Measurements from ENCODE around the gene FNDC1. TPM values are rescaled to one million over a fixed set of nuclear protein-coding genes. Genes with fewer than 3 reads are reported as not detected.
A peak's percentile ranks its signal among the peaks of the same experiment; 100 is the strongest.

The FNDC1 gene
- polyA plus RNA-seq, 3 donors from 2014 or later: not detected

DNA sequence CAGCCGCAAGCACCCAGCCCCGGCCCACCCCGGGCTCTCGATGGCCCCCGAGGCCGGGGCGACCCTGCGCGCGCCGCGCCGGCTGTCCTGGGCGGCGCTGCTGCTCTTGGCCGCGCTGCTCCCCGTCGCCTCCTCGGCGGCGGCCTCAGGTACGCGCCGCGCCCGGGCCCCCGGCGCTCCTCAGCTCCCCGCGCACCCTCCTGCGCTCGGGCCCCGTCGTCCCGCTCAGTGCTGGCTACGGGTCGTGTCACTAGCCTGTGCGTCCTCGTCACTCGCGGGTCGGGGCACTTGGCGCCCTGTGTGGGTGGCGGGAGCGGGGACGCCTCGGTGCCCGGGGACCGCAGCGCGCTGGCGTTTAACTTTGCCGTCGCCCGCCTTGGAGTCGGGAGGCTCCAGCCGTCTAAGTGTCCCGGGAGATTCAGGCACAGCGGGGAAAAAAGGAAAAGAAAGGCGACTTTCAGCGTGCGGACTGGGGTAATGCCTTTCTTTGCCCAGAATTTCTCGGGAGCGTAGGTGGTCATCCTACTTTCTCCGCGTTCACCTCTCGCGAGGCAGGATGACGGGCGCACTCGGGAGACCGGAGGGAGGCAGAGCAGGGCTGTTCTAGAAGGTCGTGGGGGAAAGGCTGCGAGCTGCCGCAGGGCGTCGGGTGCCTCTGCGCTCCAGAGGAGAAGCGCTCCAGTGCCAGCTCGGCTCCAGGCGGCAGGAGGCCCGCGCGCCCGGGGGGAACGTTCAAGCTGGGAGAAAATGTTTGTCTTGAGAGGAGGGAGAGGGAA is 545 bp downstream of the FNDC1 start:
- Mint-ChIP-seq H3K27ac (no peak overlapping the region), H3K4me3 (peak overlapping the region in 4 of 5 donors; percentile 21 to 56 (median 38)), H3K36me3 (no peaks in the 10 kb centered on the region), H3K4me1 (peaks cover 11 to 23% of the 10 kb centered on the region in 2 donors), H3K9me3 (no peaks in the 10 kb centered on the region), H3K27me3 (ENCODE audit: low read depth in 3 of 3) (peaks cover 16 to 31% (median 27%) of the 10 kb centered on the region in 3 donors)
- DNase-seq: no peak

DNA sequence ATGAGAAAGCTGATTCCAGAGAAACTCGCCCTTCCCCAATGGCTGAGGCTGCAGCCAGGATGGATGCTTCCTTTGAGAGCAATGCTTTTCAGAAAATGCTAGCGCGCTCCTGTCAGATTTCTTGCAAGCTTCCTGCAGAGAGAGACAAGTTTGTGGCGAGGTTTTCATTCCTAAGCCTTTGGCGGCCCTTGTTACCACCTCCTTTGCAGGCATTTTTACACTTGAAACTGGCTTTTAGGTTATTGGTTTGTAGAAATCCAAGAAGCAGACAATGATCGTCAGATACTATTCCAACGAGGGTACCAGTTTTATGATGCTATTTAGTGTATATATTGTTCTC is 1.1 kb downstream of the FNDC1 start:
- Mint-ChIP-seq H3K27ac (no peak overlapping the region), H3K36me3 (no peaks in the 10 kb centered on the region), H3K4me3 (peak overlapping the region in 4 of 5 donors; percentile 21 to 56 (median 38)), H3K27me3 (ENCODE audit: low read depth in 3 of 3) (peaks cover 14 to 29% (median 27%) of the 10 kb centered on the region in 3 donors), H3K9me3 (no peaks in the 10 kb centered on the region), H3K4me1 (peaks cover 11 to 23% of the 10 kb centered on the region in 2 donors)
- DNase-seq: no peak

DNA sequence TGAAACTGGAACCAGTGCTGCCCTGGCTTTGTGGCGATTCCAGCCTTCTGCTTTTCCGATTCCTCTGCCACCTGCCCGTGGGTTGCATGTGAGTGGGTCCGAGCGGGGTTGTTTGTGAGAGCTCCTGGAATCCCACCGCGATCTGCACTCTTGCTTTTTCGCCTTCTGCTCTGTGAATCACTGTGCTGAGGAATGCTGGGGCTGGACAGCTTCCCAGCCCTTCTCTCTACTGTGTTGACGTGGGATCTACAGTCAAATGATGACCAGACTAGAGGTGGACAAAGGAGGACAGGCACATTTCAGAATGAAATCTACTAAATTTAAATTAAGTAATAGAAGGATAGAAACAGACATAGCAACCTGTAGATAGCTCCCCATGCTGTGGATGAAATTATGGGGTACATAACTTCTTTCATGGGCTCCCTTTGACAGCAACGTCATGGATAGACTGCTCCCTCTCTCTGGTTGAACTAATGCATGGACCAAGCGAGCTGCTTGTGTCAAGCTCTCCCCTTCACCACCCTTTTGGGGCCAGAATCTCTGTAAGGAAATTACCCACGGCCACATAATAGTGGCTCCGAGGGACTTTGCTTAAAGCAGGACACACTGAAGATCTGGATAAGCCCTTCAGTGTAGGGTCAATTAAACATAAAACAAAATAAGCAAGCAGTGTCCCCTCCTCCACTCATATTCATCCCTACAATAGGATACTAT is 2.0 kb downstream of the FNDC1 start:
- H3K36me3 Mint-ChIP-seq: no peaks in the 10 kb centered on the region
- H3K9me3 Mint-ChIP-seq: no peaks in the 10 kb centered on the region
- peak overlapping the region in 4 of 5 donors; percentile 25 to 60 (median 55) for H3K4me3 Mint-ChIP-seq
- peaks cover 11 to 29% (median 23%) of the 10 kb centered on the region in 3 donors for H3K27me3 Mint-ChIP-seq (ENCODE audit: low read depth in 3 of 3)
- H3K4me1 Mint-ChIP-seq: peaks cover 11 to 23% of the 10 kb centered on the region in 2 donors
- DNase-seq: no peak
- H3K27ac Mint-ChIP-seq: no peak overlapping the region

DNA sequence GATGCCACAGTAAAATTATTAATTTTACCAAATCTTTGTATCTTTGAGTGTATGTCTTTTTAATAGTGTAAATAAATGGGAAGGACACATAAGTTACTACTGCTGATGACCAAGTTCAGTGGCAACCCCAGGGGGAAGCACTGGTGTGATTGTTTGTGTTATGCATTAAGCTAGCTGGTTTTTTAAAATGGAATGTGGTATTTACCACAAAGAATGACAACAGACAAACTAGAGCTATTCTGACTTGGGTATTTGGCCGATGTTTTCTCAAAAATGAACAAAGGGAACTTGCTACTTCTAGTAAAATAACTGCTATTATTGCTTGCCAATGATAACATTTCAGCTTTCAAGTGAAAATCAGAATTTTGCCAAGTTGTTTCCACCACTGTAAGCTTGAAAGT is 2.9 kb downstream of the FNDC1 start:
- Mint-ChIP-seq H3K4me1 (peaks cover 11 to 23% of the 10 kb centered on the region in 2 donors), H3K36me3 (no peaks in the 10 kb centered on the region), H3K4me3 (no peak overlapping the region), H3K27ac (no peak overlapping the region), H3K9me3 (no peaks in the 10 kb centered on the region), H3K27me3 (ENCODE audit: low read depth in 3 of 3) (peaks cover 11 to 27% (median 18%) of the 10 kb centered on the region in 3 donors)
- no peak for DNase-seq

DNA sequence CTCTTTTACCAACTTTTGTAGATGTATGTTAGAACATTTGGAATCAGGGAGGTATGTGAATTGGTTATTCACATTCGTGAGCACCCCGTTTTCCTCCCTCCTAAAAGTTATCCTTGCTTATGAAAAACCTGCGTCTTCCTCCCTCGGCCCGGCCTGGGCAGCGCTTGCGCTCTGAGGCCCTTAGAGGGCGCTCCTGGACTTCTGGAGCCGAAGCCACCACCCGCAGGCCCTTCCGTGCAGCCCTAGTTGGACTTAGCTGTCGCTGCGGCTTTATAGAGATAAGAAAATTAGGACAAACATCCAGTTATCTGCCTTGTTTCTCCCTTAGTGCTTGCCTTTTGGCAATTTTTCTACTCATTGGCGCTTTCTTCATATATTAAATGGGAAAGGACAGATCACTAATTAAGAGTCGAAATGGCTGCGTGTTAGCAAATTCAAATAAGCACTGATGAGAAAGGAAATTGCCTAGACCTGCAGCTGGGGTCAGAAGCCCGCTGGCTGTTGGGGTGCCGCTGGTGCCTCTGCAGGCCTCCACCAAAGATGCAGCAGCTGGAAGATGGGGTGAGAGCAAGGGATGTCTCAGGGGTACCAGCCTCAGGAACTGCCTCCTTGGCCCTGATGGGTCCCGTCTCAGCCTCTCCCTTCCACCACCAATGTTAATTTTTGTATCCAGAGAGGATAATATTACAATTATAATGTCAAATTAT is 5.2 kb downstream of the FNDC1 start:
- peak; percentile 50 to 60 (median 60) for DNase-seq
- Mint-ChIP-seq H3K4me3 (peak overlapping the region in 3 of 5 donors; percentile 20 to 34 (median 28)), H3K27me3 (ENCODE audit: low read depth in 3 of 3) (peaks cover 5 to 22% (median 10%) of the 10 kb centered on the region in 3 donors), H3K27ac (no peak overlapping the region), H3K36me3 (no peaks in the 10 kb centered on the region), H3K4me1 (peaks cover 6 to 16% of the 10 kb centered on the region in 2 donors), H3K9me3 (no peaks in the 10 kb centered on the region)

DNA sequence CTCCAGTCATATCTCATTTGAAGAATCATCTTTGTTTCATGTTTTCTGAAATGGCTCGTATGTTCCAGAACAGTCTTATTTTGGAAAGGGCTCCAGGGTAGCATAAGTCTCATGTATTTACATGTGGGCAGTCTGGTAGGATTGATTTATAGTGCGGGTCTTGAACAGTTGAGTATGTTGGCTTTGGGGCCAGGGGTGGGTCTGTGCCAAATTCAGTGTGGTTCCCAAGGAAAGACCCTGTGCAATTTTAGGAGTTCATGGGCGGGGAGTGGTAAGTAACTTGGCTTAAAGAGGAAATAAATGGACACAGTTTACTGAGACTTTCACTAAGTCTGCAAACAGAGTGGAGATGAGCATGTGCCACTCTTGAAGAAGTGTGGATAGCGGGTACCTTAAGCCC is 7.7 kb downstream of the FNDC1 start:
- Mint-ChIP-seq H3K27me3 (ENCODE audit: low read depth in 3 of 3) (peaks cover 6 to 15% (median 7%) of the 10 kb centered on the region in 3 donors), H3K4me3 (no peak overlapping the region), H3K36me3 (no peaks in the 10 kb centered on the region)

DNA sequence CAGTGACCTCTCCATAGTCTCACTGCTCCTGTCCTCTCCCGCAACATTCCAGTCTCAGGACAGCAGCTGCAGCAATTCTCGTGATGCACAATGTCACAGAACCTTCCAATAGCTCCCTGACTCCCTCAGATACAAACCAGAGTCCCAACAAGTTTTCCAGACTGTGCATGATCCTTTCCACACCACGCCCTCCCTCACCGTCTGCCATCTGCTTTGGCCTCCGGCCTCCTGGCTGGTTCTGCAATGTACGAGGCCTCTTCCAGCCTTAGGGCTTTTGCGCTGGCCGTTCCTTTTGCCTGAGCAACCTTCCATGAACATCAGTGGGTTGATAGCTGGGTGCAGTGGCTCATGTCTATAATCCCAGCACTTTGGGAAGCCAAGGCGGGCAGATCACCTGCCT is 9.6 kb downstream of the FNDC1 start:
- H3K9me3 Mint-ChIP-seq: no peaks in the 10 kb centered on the region
- H3K36me3 Mint-ChIP-seq: no peaks in the 10 kb centered on the region
- H3K4me3 Mint-ChIP-seq: no peak overlapping the region
- H3K27ac Mint-ChIP-seq: no peak overlapping the region
- H3K4me1 Mint-ChIP-seq: peaks cover 4 to 6% of the 10 kb centered on the region in 2 donors
- DNase-seq: no peak
- peaks cover 6 to 14% (median 8%) of the 10 kb centered on the region in 3 donors for H3K27me3 Mint-ChIP-seq (ENCODE audit: low read depth in 3 of 3)

More for the DNA sequence above, 7.7 kb downstream of the FNDC1 start:
- Mint-ChIP-seq H3K4me1 (peaks cover 4 to 6% of the 10 kb centered on the region in 2 donors), H3K27ac (no peak overlapping the region), H3K9me3 (no peaks in the 10 kb centered on the region)
- DNase-seq: no peak

DNA sequence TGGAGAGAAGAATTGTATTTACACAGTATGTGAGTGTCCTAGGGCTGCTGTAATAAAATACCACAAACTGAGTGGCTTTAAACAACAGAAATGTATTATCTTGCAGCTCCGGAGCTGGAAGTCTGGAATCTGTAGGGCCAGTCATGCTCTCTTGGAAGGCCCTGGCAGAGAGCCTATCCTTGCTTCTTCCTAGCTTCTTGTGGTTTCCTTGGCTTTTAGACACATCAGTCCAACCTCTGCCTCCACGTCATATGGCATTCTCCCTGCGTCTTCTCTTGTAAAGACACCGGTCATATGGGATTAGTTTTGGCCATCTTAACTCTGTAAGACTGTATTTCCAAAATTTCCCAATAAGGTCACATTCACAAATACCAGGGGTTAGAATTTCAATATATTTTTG is 10.8 kb downstream of the FNDC1 start:
- Mint-ChIP-seq H3K36me3 (no peaks in the 10 kb centered on the region), H3K27ac (no peak overlapping the region), H3K4me1 (no peaks in the 10 kb centered on the region), H3K4me3 (no peak overlapping the region), H3K9me3 (no peaks in the 10 kb centered on the region), H3K27me3 (ENCODE audit: low read depth in 3 of 3) (peaks cover 0 to 18% (median 8%) of the 10 kb centered on the region in 3 donors)
- DNase-seq: no peak

DNA sequence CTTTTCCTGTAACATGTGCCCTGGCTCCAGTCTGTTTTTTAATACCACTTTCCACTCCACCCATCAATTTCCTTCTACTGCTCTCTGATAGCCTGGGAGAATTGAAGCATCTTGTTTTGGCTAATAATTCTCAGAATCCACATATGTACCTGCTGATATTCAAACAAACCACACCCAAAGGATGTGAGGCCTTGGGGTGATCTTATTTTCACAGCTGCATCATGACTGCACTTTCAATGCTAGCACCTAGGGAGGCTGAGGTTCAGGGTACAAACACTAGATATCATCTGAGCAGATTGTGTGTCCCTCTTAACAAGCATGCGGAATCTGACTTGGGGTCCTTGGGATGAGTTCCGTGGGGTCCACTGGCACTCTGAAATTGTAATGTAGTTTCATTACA is 12.7 kb downstream of the FNDC1 start:
- DNase-seq: no peak
- no peak overlapping the region for H3K4me3 Mint-ChIP-seq
- H3K4me1 Mint-ChIP-seq: no peaks in the 10 kb centered on the region
- no peaks in the 10 kb centered on the region for H3K36me3 Mint-ChIP-seq
- no peak overlapping the region for H3K27ac Mint-ChIP-seq
- peaks cover 0 to 15% (median 12%) of the 10 kb centered on the region in 3 donors for H3K27me3 Mint-ChIP-seq (ENCODE audit: low read depth in 3 of 3)
- peaks cover 0 to 5% (median 0%) of the 10 kb centered on the region in 6 donors for H3K9me3 Mint-ChIP-seq

DNA sequence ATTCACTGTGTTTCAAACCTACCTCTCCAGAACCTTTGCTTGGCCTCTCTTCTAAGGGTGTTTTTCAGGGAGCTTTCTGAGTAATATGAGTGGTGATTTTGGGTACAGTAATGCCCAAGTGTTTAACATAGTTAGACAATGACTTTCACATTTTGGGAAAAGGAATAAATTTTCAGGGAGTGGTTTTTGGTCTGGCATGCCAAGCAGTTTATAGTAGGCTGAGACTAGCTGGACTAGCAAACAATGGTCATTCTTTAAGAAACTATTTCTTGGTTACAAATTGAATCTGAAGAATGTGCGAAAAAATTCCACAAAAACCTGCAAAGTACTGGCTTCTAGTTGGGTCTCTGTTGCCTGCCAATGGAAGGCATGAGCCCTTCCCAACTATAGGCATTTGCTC is 15.4 kb downstream of the FNDC1 start:
- no peak for DNase-seq
- peaks cover 1 to 19% (median 7%) of the 10 kb centered on the region in 3 donors for H3K27me3 Mint-ChIP-seq (ENCODE audit: low read depth in 3 of 3)
- peaks cover 0 to 5% (median 0%) of the 10 kb centered on the region in 6 donors for H3K9me3 Mint-ChIP-seq
- H3K27ac Mint-ChIP-seq: no peak overlapping the region
- H3K36me3 Mint-ChIP-seq: no peaks in the 10 kb centered on the region
- no peaks in the 10 kb centered on the region for H3K4me1 Mint-ChIP-seq
- H3K4me3 Mint-ChIP-seq: no peak overlapping the region

DNA sequence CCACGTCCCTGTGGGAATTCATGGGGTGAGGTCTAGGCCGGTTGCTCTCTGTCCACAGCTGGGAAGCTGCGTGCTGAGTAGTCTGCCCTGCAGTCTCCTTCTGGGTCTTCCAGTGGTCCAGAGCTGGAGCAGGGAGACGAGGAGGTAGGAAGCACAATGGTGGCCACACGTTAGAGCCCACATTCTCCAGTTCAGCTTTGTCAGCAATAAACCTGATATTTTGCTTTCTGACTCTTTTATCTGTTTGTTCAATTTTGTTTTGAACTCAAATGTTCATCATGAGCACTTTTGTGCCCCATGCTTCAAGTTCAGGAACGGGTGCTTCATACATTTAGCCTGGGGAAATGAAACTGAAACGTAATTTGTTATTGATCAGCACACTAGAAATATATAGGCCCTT is 21.3 kb downstream of the FNDC1 start:
- Mint-ChIP-seq H3K27me3 (ENCODE audit: low read depth in 3 of 3) (peaks cover 1 to 8% (median 4%) of the 10 kb centered on the region in 3 donors), H3K9me3 (peaks cover 0 to 5% (median 0%) of the 10 kb centered on the region in 6 donors), H3K36me3 (no peaks in the 10 kb centered on the region), H3K4me3 (no peak overlapping the region), H3K27ac (no peak overlapping the region), H3K4me1 (no peaks in the 10 kb centered on the region)
- no peak for DNase-seq

DNA sequence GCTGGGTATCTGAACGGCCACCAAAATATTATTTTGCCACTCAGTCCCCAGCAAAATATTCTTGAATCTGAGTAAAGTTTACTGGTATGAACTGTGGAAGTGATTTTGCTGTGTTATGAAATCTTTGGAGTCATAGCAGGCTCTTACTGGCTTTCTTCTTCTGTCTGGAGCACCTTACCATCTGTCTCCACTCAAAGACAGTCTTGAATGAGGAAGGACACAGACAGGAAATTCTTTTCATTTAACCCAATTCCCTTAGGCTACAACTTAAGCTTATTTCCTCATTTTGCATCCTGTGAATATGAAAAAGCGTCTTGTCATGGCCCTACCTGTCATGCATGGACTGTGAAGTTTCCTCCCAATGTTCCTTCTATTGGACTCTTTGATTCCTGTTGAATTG is 24.7 kb downstream of the FNDC1 start:
- no peaks in the 10 kb centered on the region for H3K4me1 Mint-ChIP-seq
- H3K4me3 Mint-ChIP-seq: no peak overlapping the region
- no peak overlapping the region for H3K27ac Mint-ChIP-seq
- DNase-seq: no peak
- no peaks in the 10 kb centered on the region for H3K36me3 Mint-ChIP-seq
- peaks cover 0 to 8% (median 2%) of the 10 kb centered on the region in 3 donors for H3K27me3 Mint-ChIP-seq (ENCODE audit: low read depth in 3 of 3)
- H3K9me3 Mint-ChIP-seq: no peaks in the 10 kb centered on the region

DNA sequence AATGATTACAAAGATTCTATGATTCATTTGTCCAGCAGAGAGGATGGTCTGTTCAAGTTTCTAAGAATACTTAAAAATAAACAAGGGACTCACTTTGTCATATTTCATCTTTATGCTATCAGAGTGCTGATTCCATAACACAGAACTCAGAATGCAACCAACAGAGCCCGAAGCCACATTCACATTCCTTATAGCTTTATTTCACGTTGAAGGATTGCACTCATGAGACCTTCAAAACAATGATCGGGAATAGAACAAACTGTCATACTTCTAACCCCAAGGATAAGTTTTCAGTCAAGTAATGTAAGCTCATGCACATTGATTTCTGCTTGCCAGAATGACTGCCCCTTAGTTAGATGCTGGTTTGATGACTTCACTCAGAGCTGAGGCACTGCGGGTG is 25.2 kb downstream of the FNDC1 start:
- no peak overlapping the region for H3K4me3 Mint-ChIP-seq
- no peaks in the 10 kb centered on the region for H3K36me3 Mint-ChIP-seq
- H3K9me3 Mint-ChIP-seq: no peaks in the 10 kb centered on the region
- no peaks in the 10 kb centered on the region for H3K4me1 Mint-ChIP-seq
- peaks cover 0 to 8% (median 2%) of the 10 kb centered on the region in 3 donors for H3K27me3 Mint-ChIP-seq (ENCODE audit: low read depth in 3 of 3)
- no peak for DNase-seq
- no peak overlapping the region for H3K27ac Mint-ChIP-seq
